ENCODE results near the gene AMY1A.
"Not testable (repeated sequence)": the region's sequence is repeated elsewhere in the genome, so short reads cannot be mapped to it uniquely, and the experiment has no call there.

The AMY1A gene

GRCh38 chr1:103655460-103655859 is at the start of gene AMY1A:
TSS of gene AMY1A (plus strand) at chr1:103655760. CDS start at chr1:103656331, 571 bp downstream.
- not testable (repeated sequence) for FAIRE-seq; DNase-seq (ENCODE audit: insufficient read length, low spot score)

GRCh38 chr1:103616362-103616761 is 39.2 kb upstream of the AMY1A start:
- FAIRE-seq (no peak), DNase-seq (ENCODE audit: insufficient read length, low spot score) (no peak)
- no peak for TF ChIP-seq POLR2A (IDR thresholded peaks at IDR 0.05; ENCODE audit: low read depth, low read length)

GRCh38 chr1:103616994-103617477 is 38.5 kb upstream of the AMY1A start, which contains the start of gene AMY2A:
TSS of gene AMY2A (plus strand) at chr1:103617427. CDS start at chr1:103617441, 14 bp downstream.
- FAIRE-seq; DNase-seq (ENCODE audit: insufficient read length, low spot score): not testable (repeated sequence)

GRCh38 chr1:103627436-103627835 is 28.1 kb upstream of the AMY1A start:
- peak; percentile 76 for FAIRE-seq
- DNase-seq (ENCODE audit: insufficient read length, low spot score) = not testable (repeated sequence)

- DNase-seq (ENCODE audit: insufficient read length, low spot score); FAIRE-seq: not testable (repeated sequence)
Observed at GRCh38 chr1:103641194-103641593, 14.4 kb upstream of the AMY1A start.

GRCh38 chr1:103643908-103644307 is 11.7 kb upstream of the AMY1A start:
- not testable (repeated sequence) for DNase-seq (ENCODE audit: insufficient read length, low spot score); FAIRE-seq

- FAIRE-seq; DNase-seq (ENCODE audit: insufficient read length, low spot score): not testable (repeated sequence)
Observed at GRCh38 chr1:103650305-103650704, 5.3 kb upstream of the AMY1A start.

- not testable (repeated sequence) for DNase-seq (ENCODE audit: insufficient read length, low spot score); FAIRE-seq
Observed at GRCh38 chr1:103650889-103651288, 4.7 kb upstream of the AMY1A start.

- not testable (repeated sequence) for DNase-seq (ENCODE audit: insufficient read length, low spot score); FAIRE-seq
Observed at GRCh38 chr1:103654133-103654532, 1.4 kb upstream of the AMY1A start.

- DNase-seq (ENCODE audit: insufficient read length, low spot score) = not testable (repeated sequence)
- peak; percentile 87 for FAIRE-seq
Observed at GRCh38 chr1:103676335-103676734, 20.8 kb downstream of the AMY1A start.

- not testable (repeated sequence) for DNase-seq (ENCODE audit: insufficient read length, low spot score); FAIRE-seq
Observed at GRCh38 chr1:103696110-103696509, 40.5 kb downstream of the AMY1A start, which contains the start of gene AMY1B. TSS of gene AMY1B (minus strand) at chr1:103696210. CDS start at chr1:103695639, 571 bp downstream.

- not testable (repeated sequence) for DNase-seq (ENCODE audit: insufficient read length, low spot score); FAIRE-seq
Observed at GRCh38 chr1:103697430-103697829, 41.9 kb downstream of the AMY1A start.

- DNase-seq (ENCODE audit: insufficient read length, low spot score); FAIRE-seq: not testable (repeated sequence)
Observed at GRCh38 chr1:103700669-103701068, 45.1 kb downstream of the AMY1A start.

GRCh38 chr1:103701256-103701655 is 45.7 kb downstream of the AMY1A start:
- FAIRE-seq; DNase-seq (ENCODE audit: insufficient read length, low spot score): not testable (repeated sequence)

- not testable (repeated sequence) for FAIRE-seq; DNase-seq (ENCODE audit: insufficient read length, low spot score)
Observed at GRCh38 chr1:103707670-103708069, 52.1 kb downstream of the AMY1A start.

- not testable (repeated sequence) for DNase-seq (ENCODE audit: insufficient read length, low spot score); FAIRE-seq
Observed at GRCh38 chr1:103710381-103710780, 54.8 kb downstream of the AMY1A start.
